Upper lobe of right lung (tissue), 1 donor: ENCODE results near the gene UBL4A. TPM values are rescaled to one million over a fixed set of nuclear protein-coding genes. Genes with fewer than 3 reads are reported as not detected.

Source experiments
- ATAC-seq: fragments of 200-7000 bp; cut with Tn5 transposase; one replicate; pipeline ENCODE4 v1.9.1; 2020; ENCODE audit warnings: mild to moderate bottlenecking, moderate library complexity
- DNase-seq: peaks from one replicate; pipeline ENCODE4 v3.0.0-alpha.2; 2020
- H3K27ac ChIP-seq: fragments of 200-600 bp; one replicate; pipeline ENCODE4 v1.8.0; 2022
- H3K27me3 ChIP-seq: fragments of 200-600 bp; one replicate; pipeline ENCODE4 v1.8.0; 2022; ENCODE audit warnings: mild to moderate bottlenecking
- H3K36me3 ChIP-seq: fragments of 200-600 bp; one replicate; pipeline ENCODE4 v1.8.0; 2022
- H3K4me1 ChIP-seq: fragments of 200-600 bp; one replicate; pipeline ENCODE4 v1.8.0; 2022
- H3K4me3 ChIP-seq: fragments of 200-600 bp; one replicate; pipeline ENCODE4 v1.8.0; 2022; ENCODE audit warnings: mild to moderate bottlenecking
- H3K9me3 ChIP-seq: fragments of 200-600 bp; one replicate; pipeline ENCODE4 v1.8.0; 2022
- intact Hi-C: fragments of 100-400 bp; cut with DNase I; formaldehyde crosslinking; loops from one replicate; pipeline ENCODE4 v1.11.0; 2022
- total RNA-seq: library from RNA; stranded (reverse); fragmentation: NEBNext Ultra II Directional; extraction: Animal tissue kit (Norgen Biotek cat#: 25700); gene quantifications from one replicate; pipeline ENCODE4 v1.2.1, GENCODE V29; 2021
- TF ChIP-seq, protein P1 (sequence below): fragments of 200-600 bp; IDR thresholded peaks from one replicate; pipeline ENCODE4 v1.8.0; 2022; ENCODE audit warnings: antibody characterized with exemption
- donor health status: DM: no; HTN: yes; CAD: no; lungs with severe emphysema.

UBL4A gene
- total RNA-seq, 1 donor from 2014 or later = 33.8 TPM

DNA sequence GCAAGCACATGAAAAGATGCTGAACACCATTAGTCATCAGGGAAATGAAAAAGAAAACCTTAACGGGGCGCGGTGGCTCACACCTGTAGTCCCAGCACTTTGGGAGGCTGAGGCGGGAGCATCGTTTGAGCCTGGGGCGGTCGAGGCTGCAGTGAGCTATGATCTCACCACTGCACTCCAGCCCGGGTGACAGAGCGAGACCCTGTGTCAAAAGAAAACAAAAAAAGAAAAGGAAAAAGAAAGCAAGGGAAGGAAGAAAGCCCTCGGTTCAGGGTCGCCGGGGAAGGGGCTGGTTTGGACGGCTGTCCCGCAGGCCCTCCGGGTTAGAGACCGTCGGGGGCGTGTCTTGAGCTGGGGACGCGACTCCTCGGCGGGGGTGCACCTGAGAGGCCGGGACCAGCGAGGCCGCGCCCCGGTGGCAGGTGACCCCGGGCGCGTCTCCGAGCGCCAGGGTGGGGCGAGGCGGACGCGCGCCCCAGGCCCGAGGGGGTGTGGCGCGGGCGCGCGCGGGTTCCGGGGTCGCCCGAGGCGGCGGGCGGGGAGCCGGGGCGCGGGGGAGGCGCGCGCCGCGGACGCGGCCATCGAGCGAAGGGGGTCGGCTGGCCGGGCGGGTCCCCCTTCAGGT is 28.8 kb downstream of the UBL4A start:
- Histone ChIP-seq H3K27me3 (no peaks in the 10 kb centered on the region), H3K4me1 (no peaks in the 10 kb centered on the region), H3K36me3 (no peaks in the 10 kb centered on the region), H3K9me3 (no peaks in the 10 kb centered on the region), H3K4me3 (peak overlapping the region; percentile 51), H3K27ac (peak overlapping the region; percentile 24)
- intact Hi-C loops = no loop called here
- ATAC-seq = peak; percentile 83
- peak; percentile 78 for DNase-seq
- TF ChIP-seq, protein P1, sequence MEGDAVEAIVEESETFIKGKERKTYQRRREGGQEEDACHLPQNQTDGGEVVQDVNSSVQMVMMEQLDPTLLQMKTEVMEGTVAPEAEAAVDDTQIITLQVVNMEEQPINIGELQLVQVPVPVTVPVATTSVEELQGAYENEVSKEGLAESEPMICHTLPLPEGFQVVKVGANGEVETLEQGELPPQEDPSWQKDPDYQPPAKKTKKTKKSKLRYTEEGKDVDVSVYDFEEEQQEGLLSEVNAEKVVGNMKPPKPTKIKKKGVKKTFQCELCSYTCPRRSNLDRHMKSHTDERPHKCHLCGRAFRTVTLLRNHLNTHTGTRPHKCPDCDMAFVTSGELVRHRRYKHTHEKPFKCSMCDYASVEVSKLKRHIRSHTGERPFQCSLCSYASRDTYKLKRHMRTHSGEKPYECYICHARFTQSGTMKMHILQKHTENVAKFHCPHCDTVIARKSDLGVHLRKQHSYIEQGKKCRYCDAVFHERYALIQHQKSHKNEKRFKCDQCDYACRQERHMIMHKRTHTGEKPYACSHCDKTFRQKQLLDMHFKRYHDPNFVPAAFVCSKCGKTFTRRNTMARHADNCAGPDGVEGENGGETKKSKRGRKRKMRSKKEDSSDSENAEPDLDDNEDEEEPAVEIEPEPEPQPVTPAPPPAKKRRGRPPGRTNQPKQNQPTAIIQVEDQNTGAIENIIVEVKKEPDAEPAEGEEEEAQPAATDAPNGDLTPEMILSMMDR = no peak

DNA sequence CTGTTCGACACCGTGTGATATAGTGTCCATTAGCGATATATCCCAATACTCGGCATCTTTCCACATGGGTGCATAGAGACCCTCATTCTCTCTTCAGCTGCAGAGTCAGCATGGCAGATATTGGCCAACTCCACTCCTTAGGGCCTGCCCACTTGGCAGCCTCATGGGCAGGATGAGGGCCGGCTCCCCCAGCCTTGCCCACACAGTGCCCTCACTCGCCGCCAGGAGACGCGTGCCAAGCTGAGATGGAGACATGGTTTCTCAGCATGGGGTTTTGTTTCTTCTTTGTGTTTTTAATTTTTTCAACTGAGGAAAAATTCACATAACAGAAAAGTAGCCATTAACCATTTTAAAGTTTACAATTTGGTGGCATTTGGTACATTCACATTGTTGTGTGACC is 33.6 kb downstream of the UBL4A start:
- no peak for ATAC-seq
- TF ChIP-seq, protein P1 = no peak
- Histone ChIP-seq H3K36me3 (peaks cover 5% of the 10 kb centered on the region), H3K4me1 (no peaks in the 10 kb centered on the region), H3K9me3 (no peaks in the 10 kb centered on the region), H3K4me3 (no peak overlapping the region), H3K27ac (no peak overlapping the region), H3K27me3 (no peaks in the 10 kb centered on the region)
- intact Hi-C loops = no loop called here
- DNase-seq = no peak

DNA sequence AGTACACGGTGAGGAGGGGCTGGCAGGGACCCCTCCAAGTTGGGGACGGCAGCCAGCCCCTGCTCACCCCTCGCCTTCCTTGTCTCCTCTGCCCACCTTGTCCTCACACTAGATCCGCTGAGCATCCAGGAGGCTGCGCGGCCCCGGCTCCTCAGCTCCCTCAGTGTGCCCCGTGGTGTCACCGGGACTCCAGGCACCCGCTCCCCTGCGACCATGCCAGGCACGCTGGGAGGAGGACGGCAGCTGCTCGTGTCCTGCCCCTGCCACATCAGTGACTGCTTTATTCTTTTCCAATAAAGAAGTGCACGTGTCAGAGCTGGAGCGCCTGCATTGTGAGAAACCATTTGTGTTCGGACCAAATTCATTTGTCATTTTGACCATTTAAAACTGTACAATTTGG is 36.1 kb downstream of the UBL4A start:
- DNase-seq (no peak), ATAC-seq (no peak)
- Histone ChIP-seq H3K9me3 (no peaks in the 10 kb centered on the region), H3K4me1 (peaks cover 3% of the 10 kb centered on the region), H3K27ac (no peak overlapping the region), H3K27me3 (no peaks in the 10 kb centered on the region), H3K4me3 (no peak overlapping the region), H3K36me3 (peaks cover 5% of the 10 kb centered on the region)
- intact Hi-C loops = no loop called here
- TF ChIP-seq, protein P1 = no peak

DNA sequence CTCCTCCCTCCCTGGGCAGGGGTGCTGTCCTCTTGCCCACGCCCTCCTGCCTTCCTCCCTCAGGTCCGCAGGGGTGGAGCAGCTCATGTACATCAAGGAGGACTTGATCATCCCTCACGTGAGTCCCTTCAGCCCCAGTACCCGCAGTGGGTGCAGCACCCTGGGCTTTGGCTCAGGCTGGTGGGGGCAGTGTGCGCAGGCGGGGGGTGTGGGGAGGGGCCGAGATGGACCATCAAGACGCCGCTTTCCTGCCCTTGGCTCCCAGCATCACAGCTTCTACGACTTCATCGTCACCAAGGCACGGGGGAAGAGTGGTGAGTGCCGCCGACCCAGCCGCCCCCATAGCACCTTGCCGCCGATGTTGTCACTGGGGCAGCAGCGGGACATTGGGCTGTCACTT is 36.8 kb downstream of the UBL4A start:
- H3K27me3 ChIP-seq = no peaks in the 10 kb centered on the region
- peaks cover 5% of the 10 kb centered on the region for H3K36me3 ChIP-seq
- peaks cover 10% of the 10 kb centered on the region for H3K4me1 ChIP-seq
- TF ChIP-seq, protein P1 = no peak
- H3K9me3 ChIP-seq = no peaks in the 10 kb centered on the region
- intact Hi-C loops = no loop called here
- no peak overlapping the region for H3K27ac ChIP-seq
- H3K4me3 ChIP-seq = no peak overlapping the region
- no peak for ATAC-seq
- no peak for DNase-seq

DNA sequence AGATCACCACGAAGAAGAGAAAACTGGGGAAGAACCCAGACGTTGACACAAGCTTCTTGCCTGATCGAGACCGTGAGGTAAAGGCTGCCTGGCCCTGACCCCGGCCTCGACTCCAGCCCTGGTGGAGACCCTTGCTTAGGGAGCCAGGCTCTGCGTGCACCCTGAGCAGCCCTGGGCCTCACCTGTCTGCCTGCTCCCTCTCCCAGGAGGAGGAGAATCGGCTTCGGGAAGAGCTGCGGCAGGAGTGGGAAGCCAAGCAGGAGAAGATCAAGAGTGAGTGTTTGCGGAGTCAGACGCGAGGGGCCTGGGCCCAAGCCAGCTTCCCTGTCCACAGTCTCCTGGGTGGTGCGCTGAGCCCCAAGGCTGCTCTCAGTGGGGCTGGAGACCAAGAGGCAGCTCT is 37.9 kb downstream of the UBL4A start:
- H3K36me3 ChIP-seq = peaks cover 5% of the 10 kb centered on the region
- H3K9me3 ChIP-seq = no peaks in the 10 kb centered on the region
- intact Hi-C loops = no loop called here
- H3K27me3 ChIP-seq = no peaks in the 10 kb centered on the region
- TF ChIP-seq, protein P1 = no peak
- H3K4me1 ChIP-seq = peaks cover 12% of the 10 kb centered on the region
- H3K4me3 ChIP-seq = no peak overlapping the region
- H3K27ac ChIP-seq = no peak overlapping the region
- no peak for ATAC-seq
- no peak for DNase-seq

DNA sequence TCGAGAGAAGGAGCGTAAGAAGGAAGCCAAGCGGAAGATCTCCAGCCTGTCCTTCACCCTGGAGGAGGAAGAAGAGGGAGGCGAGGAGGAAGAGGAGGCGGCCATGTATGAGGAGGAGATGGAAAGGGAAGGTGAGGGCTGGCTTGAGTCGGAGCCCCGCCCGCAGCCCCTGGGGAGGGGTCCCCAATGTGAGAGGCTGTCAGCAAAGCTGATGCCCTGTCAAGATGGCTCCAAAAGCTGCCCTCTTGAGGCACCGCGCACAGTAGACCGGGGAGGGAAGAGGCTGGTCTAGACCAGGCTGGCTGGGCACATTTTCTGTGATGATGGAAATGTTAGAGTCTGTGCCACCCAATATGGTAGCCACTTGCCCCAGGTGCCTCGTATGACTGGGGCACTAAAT is 40.0 kb downstream of the UBL4A start:
- intact Hi-C loops = no loop called here
- DNase-seq (no peak), ATAC-seq (no peak)
- TF ChIP-seq, protein P1 = no peak
- Histone ChIP-seq H3K4me3 (no peak overlapping the region), H3K4me1 (peaks cover 12% of the 10 kb centered on the region), H3K9me3 (no peaks in the 10 kb centered on the region), H3K27ac (no peak overlapping the region), H3K36me3 (peaks cover 13% of the 10 kb centered on the region), H3K27me3 (no peaks in the 10 kb centered on the region)
